HepG2 (cell line): ENCODE data around the gene AJUBA. TPM values are rescaled to one million over a fixed set of nuclear protein-coding genes. Genes with fewer than 3 reads are reported as not detected.

ENCODE experiments used
- KMT2B ChIP-seq: IDR thresholded peaks from 2 replicates; pipeline ENCODE4 v1.6.1; 2016; ENCODE audit warnings: missing genetic modification reagents, missing compliant biosample characterization
- MYNN ChIP-seq: sonication (generic); formaldehyde crosslinking; IDR thresholded peaks from 2 replicates; pipeline ENCODE4 v1.4.0; 2020; ENCODE audit warnings: mild to moderate bottlenecking, low read depth, missing genetic modification reagents
- MZF1 ChIP-seq: sonication (generic); formaldehyde crosslinking; IDR thresholded peaks from 2 replicates; pipeline ENCODE4 v1.8.1; 2023; ENCODE audit warnings: mild to moderate bottlenecking, missing genetic modification reagents, borderline replicate concordance
- NAIF1 ChIP-seq: sonication (generic); formaldehyde crosslinking; IDR thresholded peaks from 2 replicates; pipeline ENCODE4 v1.5.0; 2020; ENCODE audit warnings: mild to moderate bottlenecking, missing genetic modification reagents, borderline replicate concordance
- PHB2 ChIP-seq: fragments of 450-650 bp; IDR thresholded peaks from 2 replicates; pipeline ENCODE4 v1.6.1; 2018; ENCODE audit not compliant: partially characterized antibody
- RBM22 ChIP-seq: fragments of 200-400 bp; formaldehyde crosslinking; optimal IDR thresholded peaks from 2 replicates; pipeline ENCODE3; 2017; ENCODE audit warnings: mild to moderate bottlenecking, low read length, moderate library complexity
- RNF219 ChIP-seq: sonication (generic); formaldehyde crosslinking; IDR thresholded peaks from 2 replicates; pipeline ENCODE4 v1.5.0; 2020; ENCODE audit warnings: mild to moderate bottlenecking, missing genetic modification reagents
- SKI ChIP-seq: fragments of 450-650 bp; IDR thresholded peaks from one replicate; pipeline ENCODE4 v1.6.1; 2018; ENCODE audit warnings: mild to moderate bottlenecking; ENCODE audit not compliant: partially characterized antibody
- SNAI1 ChIP-seq: sonication (generic); formaldehyde crosslinking; IDR thresholded peaks from 2 replicates; pipeline ENCODE4 v1.5.0; 2020; ENCODE audit warnings: mild to moderate bottlenecking, missing genetic modification reagents, borderline replicate concordance
- TBX3 ChIP-seq: fragments of 450-650 bp; IDR thresholded peaks from 2 replicates; pipeline ENCODE4 v1.6.1; 2017; ENCODE audit warnings: antibody characterized with exemption, mild to moderate bottlenecking, inconsistent platforms, borderline replicate concordance
- U2AF2 ChIP-seq: fragments of 200-400 bp; formaldehyde crosslinking; IDR thresholded peaks from 2 replicates; pipeline ENCODE4 v1.6.1; 2017; ENCODE audit warnings: low read depth, mild to moderate bottlenecking, low read length
- ZBTB14 ChIP-seq: sonication (generic); formaldehyde crosslinking; IDR thresholded peaks from 2 replicates; pipeline ENCODE4 v1.4.0; 2020; ENCODE audit warnings: missing genetic modification reagents
- ZFP37 ChIP-seq: sonication (generic); formaldehyde crosslinking; IDR thresholded peaks from 2 replicates; pipeline ENCODE4 v1.4.0; 2020; ENCODE audit warnings: missing genetic modification reagents, borderline replicate concordance
- ZNF350 ChIP-seq: sonication (generic); formaldehyde crosslinking; IDR thresholded peaks from 2 replicates; pipeline ENCODE4 v1.4.0; 2020; ENCODE audit warnings: mild to moderate bottlenecking, low read depth, missing genetic modification reagents, borderline replicate concordance
- ZNF382 ChIP-seq: sonication (generic); formaldehyde crosslinking; IDR thresholded peaks from 2 replicates; pipeline ENCODE4 v1.5.0; 2020; ENCODE audit warnings: missing genetic modification reagents, mild to moderate bottlenecking, borderline replicate concordance
- ZNF609 ChIP-seq: sonication (generic); formaldehyde crosslinking; IDR thresholded peaks from 2 replicates; pipeline ENCODE4 v1.4.0; 2020; ENCODE audit warnings: mild to moderate bottlenecking, missing genetic modification reagents, borderline replicate concordance
- ZNF672 ChIP-seq: sonication (generic); formaldehyde crosslinking; IDR thresholded peaks from 2 replicates; pipeline ENCODE4 v1.8.1; 2022; ENCODE audit warnings: missing genetic modification reagents
- ZNF772 ChIP-seq: sonication (generic); formaldehyde crosslinking; IDR thresholded peaks from 2 replicates; pipeline ENCODE4 v1.5.0; 2020; ENCODE audit warnings: mild to moderate bottlenecking, missing genetic modification reagents
- polyA plus RNA-seq, 8 experiments: library from polyadenylated mRNA; depleted of rRNA in 3 of 8; stranded (reverse) in 7 of 8; unstranded in 1 of 8; fragments of >200 nt; fragmentation: Illumina TruSeq in 4 of 8; extraction: Trizol in 4 of 8; gene quantifications; 2 replicates each; pipeline versions ENCODE4 v1.2.1 to v1.2.3, GENCODE V29; 2011 to 2016; ENCODE audit warnings: low read depth in 4 of 8, missing spikeins in 1 of 8, mixed read lengths in 1 of 8; ENCODE audit not compliant: insufficient read depth in 1 of 8
- total RNA-seq, 5 experiments: library from RNA; depleted of rRNA; stranded (reverse); fragments of >200 nt; fragmentation: Illumina TruSeq; extraction: Trizol; gene quantifications; 2 replicates each; pipeline ENCODE4 v1.2.3, GENCODE V29; 2016; ENCODE audit warnings: low read depth in 1 of 5
- TF ChIP-seq, protein P1 (sequence below): IDR thresholded peaks from 2 replicates; pipeline ENCODE4 v1.6.1; 2016

Gene AJUBA
- total and polyA plus RNA-seq, 2 of the 13 experiments (the other 11 are each of a cell fraction or from before 2014, with no cell fraction given), result 157 to 241 TPM

DNA sequence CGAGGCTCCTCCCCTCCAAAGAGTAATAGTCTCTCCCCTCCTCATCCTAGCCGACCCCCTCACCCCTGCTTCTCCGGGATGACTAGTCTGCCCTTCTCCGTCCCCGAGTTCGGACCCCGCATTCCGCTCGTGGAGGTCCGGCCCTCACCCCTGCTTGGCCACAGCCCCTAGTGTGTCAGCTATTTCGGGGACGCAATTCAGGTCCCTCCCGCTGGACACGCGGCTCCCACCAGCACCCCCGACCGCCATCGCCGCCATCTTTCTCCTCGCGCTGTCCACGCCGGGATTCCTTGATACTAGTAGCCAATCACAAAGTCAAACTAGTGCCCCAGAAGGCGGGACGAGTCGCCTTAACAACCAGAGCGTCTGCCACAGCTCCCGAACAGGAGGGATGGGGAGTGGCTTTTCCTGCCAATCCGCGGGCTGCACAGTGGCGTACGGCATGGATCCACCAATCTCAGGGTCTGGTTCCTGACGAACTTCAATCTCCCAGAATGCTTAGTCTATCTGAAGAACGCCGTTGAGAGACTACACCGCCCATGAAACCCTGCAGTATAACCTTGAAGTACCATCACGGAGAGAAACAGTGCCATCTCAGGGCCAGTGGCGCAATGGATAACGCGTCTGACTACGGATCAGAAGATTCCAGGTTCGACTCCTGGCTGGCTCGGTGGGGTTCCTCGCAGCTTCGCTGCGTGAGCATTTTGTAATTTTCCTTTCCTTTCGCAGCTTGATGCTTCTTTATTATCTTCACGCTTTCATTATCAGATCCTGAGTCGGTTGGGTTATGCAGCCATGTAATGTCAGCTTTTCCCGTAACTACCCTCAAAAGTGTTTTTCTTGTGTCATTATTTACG is 53.0 kb downstream of the AJUBA start, which contains the start of gene PRMT5 (continued):
- TF ChIP-seq ZNF609 (CRISPR knock-in tag), result peak; percentile 83
- TF ChIP-seq RNF219 (CRISPR knock-in tag), result no peak
- peak; percentile 98 for TF ChIP-seq ZNF350 (CRISPR knock-in tag)
- TF ChIP-seq SNAI1 (CRISPR knock-in tag), result no peak; the same call in 1 of the 2 replicates
- TF ChIP-seq ZNF672 (CRISPR knock-in tag), result no peak
- TF ChIP-seq PHB2, result no peak
- peak; percentile 88; the same call in 1 of the 2 replicates for TF ChIP-seq NAIF1 (CRISPR knock-in tag)
- TF ChIP-seq MYNN (CRISPR knock-in tag), result no peak
- TF ChIP-seq ZFP37 (CRISPR knock-in tag), result peak; percentile 84; the same call in 1 of the 2 replicates
- TF ChIP-seq U2AF2, result peak; percentile 99
- TF ChIP-seq, protein P1, sequence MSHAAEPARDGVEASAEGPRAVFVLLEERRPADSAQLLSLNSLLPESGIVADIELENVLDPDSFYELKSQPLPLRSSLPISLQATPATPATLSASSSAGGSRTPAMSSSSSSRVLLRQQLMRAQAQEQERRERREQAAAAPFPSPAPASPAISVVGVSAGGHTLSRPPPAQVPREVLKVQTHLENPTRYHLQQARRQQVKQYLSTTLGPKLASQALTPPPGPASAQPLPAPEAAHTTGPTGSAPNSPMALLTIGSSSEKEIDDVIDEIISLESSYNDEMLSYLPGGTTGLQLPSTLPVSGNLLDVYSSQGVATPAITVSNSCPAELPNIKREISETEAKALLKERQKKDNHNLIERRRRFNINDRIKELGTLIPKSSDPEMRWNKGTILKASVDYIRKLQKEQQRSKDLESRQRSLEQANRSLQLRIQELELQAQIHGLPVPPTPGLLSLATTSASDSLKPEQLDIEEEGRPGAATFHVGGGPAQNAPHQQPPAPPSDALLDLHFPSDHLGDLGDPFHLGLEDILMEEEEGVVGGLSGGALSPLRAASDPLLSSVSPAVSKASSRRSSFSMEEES, result peak; percentile 66; the same call in 1 of the 2 replicates
- no peak; the same call in 1 of the 2 replicates for TF ChIP-seq TBX3
- peak; percentile 97 for TF ChIP-seq KMT2B
- no peak for TF ChIP-seq ZNF382 (CRISPR knock-in tag)
- peak; percentile 96 for TF ChIP-seq MZF1 (CRISPR knock-in tag)
- TF ChIP-seq SKI, result peak; percentile 87
- peak; percentile 68; the same call in 1 of the 2 replicates for TF ChIP-seq ZBTB14 (CRISPR knock-in tag)
- TF ChIP-seq ZNF772 (CRISPR knock-in tag), result peak; percentile 98
- peak; percentile 100 for TF ChIP-seq RBM22
